ENCODE data around the gene RALBP1.
"Not testable (repeated sequence)": the region's sequence is repeated elsewhere in the genome, so short reads cannot be mapped to it uniquely, and the experiment has no call there.

DNA sequence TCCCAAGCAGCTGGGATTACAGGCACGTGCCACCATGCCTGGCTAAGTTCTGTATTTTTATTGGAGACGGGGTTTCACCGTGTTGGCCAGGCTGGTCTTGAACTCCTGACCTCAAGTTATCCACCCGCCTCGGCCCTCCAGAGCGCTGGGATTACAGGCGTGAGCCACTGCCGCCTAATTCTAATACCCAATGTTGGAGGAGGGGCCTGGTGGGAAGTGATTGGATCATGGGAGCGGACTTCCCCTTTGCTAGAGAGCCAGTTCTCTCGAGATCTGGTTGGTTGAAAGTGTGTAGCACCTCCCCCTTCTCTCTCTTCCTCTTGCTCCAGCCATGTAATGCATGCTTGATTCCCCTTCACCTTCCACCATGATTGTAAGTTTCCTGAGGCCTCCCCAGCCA is 42.2 kb upstream of the RALBP1 start:
- not testable (repeated sequence) for TF ChIP-seq JUND (IDR thresholded peaks at IDR 0.05; ENCODE audit: borderline replicate concordance, low read depth, low read length); JUND (tag; IDR thresholded peaks at IDR 0.05; ENCODE audit: borderline replicate concordance, low read depth, low read length); STAG1 (CRISPR knock-in tag; IDR thresholded peaks at IDR 0.05; ENCODE audit: borderline replicate concordance)

Measured in K562 (cell line).